GM19240 (cell line): ENCODE measurements around the gene ASIC4.

ENCODE experiments used
- DNase-seq: peaks from one replicate; pipeline ENCODE4 v3.0.0; 2011; ENCODE audit warnings: low spot score; ENCODE audit not compliant: insufficient read length

Gene ASIC4

DNA sequence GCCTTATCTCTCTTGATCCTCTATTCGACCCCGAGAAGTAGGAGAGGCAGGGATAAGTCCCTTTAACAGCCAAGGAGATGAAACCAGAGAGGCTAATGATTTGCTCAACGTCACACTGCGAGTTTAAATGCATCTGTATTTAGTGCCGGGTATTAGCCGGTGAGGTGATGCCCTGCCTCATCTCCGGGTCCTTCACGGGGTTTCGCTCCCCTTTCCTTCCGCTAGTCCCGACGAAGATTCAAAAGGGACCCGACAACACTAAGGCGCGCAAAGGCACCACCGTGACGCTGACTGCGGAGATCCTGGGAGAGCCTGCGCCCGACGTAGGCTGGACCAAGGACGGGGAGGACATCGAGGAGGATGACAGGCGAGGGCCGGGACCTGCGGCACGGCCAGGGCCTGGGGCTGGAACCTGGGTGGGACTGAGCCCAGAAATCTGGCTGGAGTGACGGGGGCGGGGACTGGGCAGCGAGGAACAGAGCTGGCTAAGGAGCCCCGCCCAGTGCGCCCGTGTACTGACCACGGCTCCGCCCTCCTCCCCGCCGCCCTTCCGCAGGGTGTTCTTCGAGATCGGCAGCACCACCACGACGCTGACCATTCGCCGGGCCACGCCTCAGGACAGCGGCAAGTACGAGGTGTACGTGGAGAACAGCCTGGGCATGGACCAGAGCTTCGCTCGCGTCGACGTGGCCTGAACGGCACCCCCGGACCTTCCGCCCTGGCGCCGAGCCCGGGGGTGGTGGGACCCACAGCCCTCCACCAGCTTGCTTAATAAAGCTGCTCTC, 16.6 kb upstream of the ASIC4 start:
- no peak for DNase-seq

DNA sequence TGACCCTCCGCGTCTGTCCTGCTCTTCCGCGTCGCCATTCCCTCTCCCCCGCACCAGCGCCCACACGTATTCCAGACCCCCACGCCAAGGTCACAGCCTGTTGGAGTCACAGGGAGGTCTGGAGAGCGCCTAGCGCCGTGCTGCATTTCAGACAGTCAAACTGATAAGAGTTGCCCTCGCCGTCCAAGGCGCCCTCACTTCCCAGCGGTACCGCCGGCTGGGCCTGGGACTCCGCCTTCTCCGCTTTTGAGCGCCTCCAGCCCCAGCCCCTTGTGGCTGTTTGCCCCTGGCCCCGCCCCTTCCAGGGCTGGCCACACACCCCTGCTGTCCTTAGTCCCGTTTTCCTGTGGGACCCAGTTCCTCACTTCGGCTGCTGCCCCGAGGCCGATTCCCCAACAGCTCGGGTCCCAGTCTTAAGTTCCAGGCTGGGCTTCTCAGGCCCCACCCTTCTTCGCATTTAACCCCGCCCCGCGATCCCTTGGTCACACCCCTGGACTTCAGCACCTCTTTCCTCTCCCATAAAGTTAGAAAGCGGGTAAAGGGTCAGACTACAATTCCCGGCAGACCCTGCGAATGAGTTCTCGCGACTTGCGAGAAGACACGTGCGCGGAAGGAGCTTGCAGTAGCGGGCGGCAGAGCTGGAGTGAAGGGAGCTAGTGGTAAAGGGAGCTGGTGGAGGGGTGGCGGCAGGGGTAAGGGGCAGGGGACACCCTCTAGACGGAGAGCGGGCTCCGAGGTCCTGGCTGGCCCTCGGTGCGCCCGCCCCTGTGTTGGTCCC, 15.8 kb upstream of the ASIC4 start, which contains the start of gene GMPPA:
TSS of gene GMPPA (plus strand) at position 612 of the 778 bp plus-strand sequence. CDS start 1,085 bp downstream, outside the sequence.
- peak; percentile 100 for DNase-seq

DNA sequence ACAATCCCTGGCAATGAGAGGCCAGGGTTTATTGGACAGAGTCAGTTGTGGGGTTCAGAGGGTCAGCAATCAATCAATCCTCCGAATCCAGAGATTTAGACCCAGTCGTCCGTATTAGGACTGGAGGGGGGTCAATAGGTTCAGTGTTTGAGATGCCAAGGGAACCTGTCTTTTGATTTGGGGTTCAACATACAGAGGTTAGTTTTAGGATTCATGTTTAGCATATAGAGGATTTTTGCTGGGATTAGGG, 15.3 kb upstream of the ASIC4 start:
- DNase-seq: no peak

DNA sequence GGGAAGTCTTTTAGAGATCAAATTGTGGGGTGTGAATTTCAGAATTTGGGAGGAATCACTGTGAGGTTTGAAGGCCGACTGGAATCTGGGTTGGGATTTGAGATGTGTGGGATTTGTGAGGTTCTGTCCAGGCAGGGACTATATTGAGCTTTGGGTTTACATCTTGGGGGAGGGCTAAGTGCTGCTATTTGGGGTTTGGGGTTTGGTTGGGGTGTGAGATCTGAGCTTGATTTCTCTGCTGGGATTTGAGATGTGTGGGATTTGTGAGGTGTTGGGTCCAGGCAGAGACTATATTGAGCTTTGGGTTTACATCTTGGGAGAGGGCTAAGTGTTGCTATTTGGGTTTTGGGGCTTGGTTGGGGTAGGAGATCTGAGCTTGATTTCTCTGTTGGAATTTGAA, 14.7 kb upstream of the ASIC4 start:
- no peak for DNase-seq

DNA sequence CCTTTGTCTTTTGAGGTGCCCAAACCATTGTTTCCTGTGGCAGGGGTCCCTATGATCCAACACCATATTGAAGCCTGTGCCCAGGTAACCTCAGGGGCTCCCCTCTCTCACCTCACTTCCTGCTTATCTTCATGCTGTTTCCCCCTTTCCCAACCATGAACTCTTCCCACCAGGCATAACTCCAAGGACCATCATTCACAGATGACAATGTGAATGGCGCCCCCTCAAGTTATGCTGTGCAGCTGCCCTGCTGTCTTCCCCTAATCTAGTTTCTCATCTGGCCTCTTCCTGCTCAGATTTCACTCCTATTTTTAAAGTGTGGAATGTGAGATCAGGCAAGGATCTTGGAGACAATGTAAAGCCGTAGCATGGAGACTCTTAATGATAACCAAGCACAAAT, 14.1 kb upstream of the ASIC4 start:
- DNase-seq: no peak

DNA sequence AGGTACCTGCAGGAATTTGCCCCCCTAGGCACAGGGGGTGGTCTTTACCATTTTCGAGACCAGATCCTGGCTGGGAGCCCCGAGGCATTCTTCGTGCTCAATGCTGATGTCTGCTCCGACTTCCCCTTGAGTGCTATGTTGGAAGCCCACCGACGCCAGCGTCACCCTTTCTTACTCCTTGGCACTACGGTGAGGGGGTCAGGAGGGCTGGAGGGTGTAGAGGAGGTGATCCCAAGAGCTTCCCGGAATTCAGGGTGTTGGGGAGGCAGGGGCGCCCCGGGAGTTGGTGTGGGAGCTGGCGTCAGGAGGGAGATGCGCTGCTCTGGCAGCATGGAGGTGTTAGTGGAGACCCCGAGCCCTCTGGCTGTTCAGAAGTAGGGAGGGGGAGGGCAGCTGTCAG, 12.4 kb upstream of the ASIC4 start:
- no peak for DNase-seq

DNA sequence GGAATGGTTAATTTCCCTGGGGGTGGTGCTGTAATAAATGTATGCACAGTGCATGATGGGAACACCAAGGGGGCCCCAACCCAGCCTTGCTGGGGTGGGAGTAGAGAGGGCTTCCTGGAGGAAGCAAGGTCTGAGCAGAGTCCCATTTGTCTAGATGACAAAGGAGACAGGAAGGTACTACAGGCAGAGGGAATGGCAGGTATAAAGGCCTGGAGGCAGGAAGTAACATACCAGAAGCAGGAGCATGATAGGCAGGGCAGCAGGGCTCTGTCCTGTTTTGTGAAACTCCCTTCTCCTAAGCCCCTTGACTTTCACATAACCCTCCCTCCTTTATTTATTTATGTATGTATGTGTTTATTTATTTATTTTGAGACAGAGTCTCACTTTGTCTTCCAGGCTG, 11.7 kb upstream of the ASIC4 start:
- no peak for DNase-seq

DNA sequence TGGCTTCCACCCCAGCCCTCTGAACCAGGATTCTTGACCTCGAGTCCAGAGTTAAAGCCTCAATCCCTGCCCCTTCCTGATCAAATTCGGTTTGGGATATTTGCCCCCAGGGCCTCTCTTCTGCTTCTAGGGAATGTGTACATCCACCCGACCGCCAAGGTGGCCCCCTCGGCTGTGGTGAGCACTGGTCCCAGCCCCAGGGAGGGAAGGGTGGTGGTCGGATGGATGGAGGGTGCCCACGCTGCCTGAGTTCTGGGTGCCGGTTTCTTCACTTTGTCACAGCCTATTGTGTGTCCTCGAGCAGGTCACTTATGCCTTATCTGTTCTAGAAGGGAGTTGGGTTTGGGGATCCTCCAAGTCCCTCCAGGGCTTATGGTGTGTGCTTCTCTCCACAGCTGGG, 8.7 kb upstream of the ASIC4 start:
- DNase-seq: no peak

DNA sequence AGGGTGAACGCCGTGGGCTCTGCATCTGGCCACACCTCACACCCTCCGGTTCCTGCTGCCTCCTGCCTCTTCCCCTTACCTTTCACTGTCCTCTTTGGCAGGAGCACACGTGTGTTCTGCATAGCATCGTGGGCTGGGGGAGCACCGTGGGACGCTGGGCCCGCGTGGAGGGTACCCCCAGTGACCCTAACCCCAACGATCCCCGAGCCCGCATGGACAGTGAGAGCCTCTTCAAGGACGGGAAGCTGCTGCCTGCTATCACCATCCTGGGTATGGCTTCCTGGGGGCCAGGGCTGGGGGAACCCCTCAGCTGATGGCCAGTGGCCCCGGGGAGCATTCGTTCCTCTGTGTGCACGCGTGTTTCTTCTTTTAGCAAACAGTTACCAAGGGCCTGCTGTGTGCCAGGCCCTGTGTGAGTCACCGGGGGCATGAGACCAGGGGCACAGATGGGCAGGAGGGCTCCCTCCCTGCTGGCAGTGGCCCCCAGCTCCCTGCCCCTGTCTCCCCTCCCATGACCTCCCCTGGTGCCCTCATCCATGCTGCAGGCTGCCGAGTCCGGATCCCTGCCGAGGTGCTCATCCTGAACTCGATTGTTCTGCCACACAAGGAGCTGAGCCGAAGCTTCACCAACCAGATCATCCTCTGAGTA, 8.0 kb upstream of the ASIC4 start:
- no peak for DNase-seq

DNA sequence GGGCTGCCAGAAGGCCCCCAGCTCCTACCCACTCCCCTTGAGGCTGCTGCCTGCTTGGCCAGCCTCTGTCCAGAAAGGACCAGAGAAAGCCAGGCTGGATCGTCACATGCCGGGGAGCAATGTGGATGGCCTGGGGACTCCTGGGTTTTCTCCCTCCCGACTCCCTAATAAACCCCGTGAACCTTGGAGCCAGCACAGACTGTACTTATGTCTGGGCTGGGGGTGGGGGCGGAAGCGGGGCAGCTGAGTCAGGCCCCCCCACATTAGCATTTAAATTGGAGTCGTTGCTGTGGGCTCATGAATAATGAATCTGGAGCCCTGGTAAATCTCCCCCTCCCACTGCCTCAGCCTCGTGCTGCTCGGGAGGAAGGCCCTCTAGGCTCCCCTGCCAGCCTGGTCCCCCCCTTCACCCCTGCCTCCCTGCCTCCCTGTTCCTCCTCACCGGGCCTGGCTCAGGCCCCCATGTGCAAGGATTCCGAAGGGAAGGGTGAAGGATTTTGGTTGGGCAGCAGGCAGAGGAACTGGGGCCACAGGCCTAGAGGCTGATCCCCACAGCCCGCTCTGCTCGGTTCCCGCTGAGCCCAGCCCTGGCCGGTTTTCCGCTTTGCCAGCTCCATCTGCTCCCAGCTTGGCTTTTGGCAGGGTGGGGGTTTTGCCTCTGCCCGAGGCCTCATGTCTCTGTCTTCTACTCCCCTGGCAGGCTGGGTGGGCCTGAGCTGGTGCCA, 7.3 kb upstream of the ASIC4 start:
- no peak for DNase-seq

DNA sequence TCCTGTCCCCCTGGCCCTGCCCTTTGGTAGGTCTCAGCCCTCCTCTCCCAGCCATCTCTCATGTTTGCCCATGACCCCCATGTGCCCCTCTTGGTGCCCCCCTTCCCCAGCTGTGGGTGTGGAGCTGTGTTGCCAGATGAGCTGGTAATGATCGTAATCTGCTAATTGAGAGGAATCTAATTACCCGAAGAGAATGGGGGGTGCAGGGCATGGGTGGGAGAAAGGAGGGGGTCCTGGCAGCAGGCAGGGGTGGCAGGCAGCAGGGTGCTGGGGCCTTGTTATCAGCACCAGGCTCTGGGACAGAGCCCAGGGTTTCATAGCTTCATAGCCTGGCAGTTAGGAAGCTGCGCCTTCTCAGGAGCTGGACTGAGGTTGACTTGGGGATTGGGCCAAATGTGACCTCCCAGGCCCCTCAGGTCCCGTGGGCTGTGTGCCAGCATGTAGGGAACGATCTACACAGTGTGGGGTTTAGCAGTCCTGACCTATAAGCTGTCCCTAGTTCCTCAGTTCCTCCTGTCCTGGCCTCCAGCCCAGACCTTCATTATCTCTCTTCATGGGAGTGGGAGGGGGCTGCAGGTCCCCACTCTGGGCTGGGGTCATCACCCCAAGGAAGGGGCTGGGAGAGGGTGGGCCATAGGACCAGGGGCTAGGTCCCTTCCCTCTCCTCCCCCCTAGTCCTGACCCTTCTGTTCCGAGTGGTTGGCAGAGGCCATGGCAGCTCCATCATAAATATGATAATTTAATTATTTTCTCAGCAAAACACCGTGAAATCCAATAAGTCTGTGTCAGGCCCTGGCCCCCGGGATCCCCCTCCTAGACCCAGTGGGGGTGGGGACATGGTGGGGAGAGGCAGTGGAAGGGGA, 6.5 kb upstream of the ASIC4 start:
- no peak for DNase-seq

DNA sequence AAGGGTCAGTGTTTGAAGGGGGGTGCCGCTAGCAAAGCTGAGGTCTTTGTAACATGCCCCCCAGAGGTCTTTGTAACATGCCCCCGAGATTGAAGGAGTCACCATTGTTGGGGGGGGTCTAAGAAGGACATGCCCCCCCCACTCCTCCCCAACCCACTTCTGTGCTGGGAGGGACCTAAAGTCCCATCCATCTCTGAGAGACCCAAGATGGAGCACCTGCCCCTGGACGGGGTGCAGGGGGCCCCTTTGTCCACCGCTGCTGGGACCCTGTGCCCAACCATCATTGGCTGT, 5.9 kb upstream of the ASIC4 start:
- DNase-seq: no peak

DNA sequence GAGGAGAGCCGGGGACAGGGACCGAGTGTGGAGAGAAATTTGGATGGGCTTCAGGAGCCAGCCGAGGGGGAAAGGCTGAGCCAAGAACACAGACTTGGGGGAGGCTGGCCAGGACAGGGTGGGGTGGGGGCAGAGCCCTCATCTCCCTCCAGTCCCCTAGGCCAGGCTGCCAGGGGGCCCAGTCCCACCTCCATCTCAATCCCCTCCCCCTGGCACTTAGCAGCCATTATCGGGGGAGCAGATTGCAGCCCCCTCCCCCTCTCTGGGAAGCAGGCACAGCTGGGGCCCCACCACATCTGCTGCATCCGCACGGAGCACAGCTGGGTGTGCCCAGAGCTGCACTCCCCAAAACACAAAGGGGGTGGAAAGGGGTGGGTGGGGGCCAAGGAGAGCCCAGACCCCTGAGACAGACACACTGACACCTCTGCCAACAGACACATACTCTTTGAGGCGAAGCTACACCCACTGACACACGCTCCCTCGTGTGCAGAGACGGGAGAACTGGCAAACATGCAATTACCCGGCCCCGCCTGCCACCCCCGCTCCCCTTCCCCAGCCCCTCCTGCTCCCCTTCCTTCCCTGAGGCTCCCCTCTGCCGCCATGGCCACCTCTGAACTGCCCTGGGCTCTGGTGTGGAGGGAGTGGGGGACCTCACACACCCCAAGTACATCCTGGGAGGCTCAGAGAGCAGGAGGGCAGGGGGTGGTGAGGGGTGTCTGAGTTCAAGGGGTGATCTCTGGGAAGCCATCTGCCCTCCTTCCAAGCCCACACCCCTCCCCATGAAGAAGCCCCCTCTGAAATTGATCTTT, 5.1 kb upstream of the ASIC4 start:
- DNase-seq: no peak

DNA sequence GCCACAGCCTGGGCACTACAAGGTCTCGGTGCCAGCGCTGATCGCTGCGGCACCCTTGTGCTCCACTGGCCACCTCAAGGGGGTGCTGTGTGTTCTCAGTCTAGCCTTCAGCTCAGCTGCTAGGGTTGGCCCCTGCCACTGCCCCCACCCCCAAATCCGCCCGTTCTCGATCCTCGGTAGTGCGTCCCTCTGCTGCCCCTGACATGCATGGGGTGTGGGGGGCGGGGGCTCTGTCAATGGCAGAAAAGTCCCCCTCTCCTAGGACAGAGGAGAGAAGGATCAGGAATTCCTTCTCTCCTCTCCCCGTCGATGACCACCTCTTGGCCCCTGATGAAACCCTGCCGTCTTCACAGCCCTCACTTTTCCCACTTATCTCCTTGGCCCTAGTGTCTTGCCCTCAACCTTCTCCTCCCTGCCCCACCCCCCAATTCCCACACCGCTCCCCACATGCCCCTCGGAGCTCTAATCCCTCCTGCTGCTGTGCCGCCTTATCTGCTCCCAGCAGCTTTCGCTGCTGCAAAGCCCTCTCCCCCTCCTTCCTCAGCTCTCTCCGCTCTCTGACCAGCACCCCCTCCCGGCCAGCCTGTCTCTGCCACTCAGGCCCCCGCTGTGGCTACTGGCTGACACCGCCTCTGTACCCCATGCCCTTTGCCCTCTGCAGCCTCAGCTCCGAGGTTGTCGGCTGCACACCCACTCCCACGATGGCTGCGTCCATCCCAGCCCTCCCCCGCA, 4.3 kb upstream of the ASIC4 start:
- peak; percentile 65 for DNase-seq

DNA sequence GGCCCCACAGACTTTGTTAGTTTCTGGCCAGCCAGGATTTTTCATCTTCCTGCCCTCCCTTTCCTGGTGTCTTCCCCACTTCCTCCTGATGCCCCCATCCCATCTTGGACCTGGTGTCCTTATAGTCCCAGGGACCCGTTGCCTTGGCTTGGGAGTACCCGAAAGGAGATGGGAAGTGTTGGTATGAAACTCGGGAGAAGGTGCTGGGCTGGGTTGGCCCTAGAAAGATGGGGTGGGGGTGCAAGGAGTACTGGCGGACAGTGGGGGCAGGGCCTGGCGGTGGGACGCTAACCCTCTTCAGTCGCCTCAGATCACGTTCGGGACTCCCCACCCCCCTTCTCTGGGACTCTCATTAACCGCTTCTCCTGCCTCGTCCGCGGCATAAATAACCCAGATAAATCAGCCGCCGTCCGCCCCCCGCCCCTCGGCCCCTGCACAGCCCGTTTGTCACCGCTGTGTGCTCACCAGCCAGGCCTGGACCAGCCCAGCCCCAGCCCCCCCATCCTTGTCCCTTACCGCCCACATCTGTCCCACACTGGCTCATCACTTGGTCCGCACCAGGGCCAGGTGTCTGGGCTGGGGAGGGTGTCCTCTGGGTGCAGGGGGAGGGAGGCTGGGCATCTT, 3.7 kb upstream of the ASIC4 start:
- no peak for DNase-seq

DNA sequence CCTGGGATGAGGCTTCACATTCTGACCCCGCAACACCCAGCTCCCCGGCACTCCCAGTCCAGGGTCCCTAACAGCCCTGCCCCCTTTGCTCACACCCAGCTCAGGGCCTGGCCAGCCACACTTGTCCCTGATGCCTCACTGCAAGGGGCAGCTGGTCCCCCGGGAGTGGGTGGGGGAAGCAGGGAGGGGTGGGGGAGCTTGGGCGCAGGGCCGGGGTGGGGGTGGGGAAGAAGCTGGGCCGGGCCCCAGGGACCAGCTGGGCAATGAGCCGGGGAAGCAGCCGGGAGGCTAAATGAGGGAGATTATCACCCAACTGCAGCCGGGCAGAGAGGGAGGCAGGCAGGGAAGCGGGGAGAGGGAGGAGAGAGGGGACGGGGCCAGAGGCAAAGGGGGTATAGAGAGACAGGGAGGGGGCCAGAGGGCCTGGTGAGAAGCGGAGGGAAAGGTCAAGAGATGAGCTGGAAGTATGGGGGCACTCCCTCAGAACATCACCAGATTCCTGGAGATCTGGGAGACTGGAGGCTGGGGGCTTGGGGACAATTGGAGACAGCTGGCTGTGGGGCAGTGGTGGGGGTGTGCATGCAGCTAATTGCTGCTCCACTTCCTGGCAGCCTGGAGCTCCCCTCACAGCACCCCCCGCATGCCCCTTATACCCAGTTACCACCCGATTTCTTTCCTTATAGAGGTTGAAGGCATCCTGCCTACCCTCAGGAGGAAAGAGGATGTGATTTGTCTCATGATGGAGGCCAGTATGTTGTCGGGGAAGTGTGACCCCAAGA, 2.5 kb upstream of the ASIC4 start:
- no peak for DNase-seq

DNA sequence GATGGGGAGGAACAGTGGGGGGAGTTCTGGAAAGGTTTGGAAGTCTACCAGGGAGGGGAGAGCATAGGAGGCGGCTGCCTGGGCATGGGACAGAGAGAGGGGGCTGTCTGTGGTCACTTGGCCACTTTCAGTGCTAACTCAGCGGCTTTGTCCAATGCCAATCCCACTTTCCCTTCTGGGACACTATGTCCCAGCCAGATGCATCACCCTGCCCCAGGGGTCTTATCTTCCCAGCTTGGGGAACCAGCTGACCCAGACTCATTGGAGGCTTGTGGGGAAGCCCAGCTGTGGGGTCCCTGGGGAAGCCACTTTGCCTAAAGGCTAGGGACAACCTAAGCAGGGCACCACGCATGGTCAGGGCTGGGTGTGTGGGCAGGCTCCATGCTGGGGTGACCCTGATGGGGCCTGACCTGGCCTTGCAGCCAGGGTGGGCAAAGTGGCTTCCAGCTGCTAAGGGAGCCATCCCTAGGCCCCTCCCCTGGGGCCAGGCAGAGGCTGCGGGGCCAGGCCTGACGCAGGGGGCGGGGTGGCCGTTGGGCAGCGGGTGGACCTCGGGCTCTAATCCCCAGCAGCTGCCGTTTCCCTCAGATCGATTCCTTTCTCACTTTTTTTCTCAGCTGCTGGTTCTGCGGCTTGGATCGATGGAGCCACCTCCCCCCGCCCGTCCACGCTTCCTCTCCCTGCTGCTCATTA, 1.6 kb upstream of the ASIC4 start:
- DNase-seq: no peak

DNA sequence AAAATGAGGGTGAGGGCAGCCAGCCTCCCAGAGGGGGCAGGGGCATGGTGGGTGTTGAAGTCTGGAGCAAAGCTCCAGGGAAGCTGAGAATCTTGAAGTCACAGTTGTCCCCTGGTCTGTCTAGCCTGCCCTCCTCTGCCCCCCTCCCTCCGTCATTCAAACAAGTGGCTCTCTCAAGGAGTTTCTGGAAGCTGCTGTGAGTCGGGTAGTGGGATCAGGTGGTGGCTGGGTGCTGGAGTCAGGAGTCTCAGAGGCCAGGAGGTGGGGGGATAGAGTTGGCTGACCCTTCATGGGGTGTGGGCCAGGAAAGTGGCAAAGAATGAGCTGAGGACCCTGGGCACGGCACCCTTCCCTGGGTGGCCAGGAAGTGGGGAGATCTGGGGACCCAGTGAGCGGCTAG, 495 bp upstream of the ASIC4 start:
- no peak for DNase-seq
